ENCODE measurements around the gene ZNF718.
A peak's percentile ranks its signal among the peaks of the same experiment; 100 is the strongest.
"Not testable (repeated sequence)": the region's sequence is repeated elsewhere in the genome, so short reads cannot be mapped to it uniquely, and the experiment has no call there.

ZNF718 gene

DNA sequence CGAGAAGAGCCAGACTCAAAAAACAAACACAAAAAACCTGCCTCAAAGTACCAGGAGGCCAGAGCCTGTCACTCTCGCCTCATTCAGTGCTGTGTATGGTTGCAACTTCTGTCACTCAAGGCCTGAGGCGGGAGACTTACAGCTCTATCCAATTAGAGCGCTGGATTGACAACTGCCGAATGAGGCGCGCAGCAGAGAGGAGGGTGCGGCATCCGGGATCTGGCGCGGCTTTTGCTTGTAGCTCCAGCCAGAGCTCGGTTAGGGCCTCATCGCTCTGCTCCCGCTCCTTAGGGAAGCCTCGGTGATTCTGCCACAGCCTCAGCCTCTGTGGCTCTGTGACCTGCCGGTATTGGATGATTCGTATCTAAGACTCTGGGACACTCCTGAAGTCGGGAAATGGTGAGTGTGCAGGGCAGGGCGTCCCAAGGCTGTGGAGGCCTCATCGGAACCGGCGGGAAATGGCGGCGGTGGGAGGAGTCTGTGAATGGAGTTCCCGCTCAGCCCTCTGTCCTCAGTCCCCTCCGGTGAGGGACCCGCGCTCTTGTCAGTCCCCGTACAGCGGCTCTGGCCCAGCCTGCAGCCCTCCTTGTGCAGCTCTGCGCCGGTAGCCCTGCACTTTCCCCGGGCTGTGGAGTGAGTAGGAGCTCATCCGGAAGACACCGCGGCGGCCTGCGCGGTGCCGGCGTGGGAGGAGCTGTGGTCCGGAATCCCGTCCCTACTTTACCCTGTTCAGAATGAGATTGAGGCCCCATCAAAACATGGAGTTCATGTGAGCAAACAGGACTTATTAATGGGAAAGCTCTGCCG is at the start of gene ZNF718:
Gene ZNF718, plus strand, starts transcription at position 227 of the 807 bp plus-strand sequence. Its CDS starts 170 bp downstream, at position 397.
- H3K4me3 ChIP-seq (ENCODE audit: low read length) = peak within 1 kb of the TSS; percentile 91
- DNase-seq (ENCODE audit: low read depth) = peak; percentile 94
- TF ChIP-seq, protein P1, sequence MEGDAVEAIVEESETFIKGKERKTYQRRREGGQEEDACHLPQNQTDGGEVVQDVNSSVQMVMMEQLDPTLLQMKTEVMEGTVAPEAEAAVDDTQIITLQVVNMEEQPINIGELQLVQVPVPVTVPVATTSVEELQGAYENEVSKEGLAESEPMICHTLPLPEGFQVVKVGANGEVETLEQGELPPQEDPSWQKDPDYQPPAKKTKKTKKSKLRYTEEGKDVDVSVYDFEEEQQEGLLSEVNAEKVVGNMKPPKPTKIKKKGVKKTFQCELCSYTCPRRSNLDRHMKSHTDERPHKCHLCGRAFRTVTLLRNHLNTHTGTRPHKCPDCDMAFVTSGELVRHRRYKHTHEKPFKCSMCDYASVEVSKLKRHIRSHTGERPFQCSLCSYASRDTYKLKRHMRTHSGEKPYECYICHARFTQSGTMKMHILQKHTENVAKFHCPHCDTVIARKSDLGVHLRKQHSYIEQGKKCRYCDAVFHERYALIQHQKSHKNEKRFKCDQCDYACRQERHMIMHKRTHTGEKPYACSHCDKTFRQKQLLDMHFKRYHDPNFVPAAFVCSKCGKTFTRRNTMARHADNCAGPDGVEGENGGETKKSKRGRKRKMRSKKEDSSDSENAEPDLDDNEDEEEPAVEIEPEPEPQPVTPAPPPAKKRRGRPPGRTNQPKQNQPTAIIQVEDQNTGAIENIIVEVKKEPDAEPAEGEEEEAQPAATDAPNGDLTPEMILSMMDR (conservative IDR thresholded peaks at IDR 0.05; ENCODE audit: low read depth, low read length) = no peak

DNA sequence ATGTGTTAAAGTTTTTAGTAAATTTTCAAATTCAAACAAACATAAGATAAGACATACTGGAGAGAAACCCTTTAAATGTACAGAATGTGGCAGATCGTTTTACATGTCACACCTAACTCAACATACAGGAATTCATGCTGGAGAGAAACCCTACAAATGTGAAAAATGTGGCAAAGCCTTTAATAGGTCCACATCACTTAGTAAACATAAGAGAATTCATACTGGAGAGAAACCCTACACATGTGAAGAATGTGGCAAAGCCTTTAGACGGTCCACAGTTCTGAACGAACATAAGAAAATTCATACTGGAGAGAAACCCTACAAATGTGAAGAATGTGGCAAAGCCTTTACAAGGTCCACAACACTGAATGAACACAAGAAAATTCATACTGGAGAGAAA is 38.4 kb upstream of the ZNF718 start:
- no peak overlapping the region for H3K4me3 ChIP-seq (ENCODE audit: low read length)
- no peak for DNase-seq (ENCODE audit: low read depth)
- TF ChIP-seq, protein P1 (conservative IDR thresholded peaks at IDR 0.05; ENCODE audit: low read depth, low read length) = no peak

DNA sequence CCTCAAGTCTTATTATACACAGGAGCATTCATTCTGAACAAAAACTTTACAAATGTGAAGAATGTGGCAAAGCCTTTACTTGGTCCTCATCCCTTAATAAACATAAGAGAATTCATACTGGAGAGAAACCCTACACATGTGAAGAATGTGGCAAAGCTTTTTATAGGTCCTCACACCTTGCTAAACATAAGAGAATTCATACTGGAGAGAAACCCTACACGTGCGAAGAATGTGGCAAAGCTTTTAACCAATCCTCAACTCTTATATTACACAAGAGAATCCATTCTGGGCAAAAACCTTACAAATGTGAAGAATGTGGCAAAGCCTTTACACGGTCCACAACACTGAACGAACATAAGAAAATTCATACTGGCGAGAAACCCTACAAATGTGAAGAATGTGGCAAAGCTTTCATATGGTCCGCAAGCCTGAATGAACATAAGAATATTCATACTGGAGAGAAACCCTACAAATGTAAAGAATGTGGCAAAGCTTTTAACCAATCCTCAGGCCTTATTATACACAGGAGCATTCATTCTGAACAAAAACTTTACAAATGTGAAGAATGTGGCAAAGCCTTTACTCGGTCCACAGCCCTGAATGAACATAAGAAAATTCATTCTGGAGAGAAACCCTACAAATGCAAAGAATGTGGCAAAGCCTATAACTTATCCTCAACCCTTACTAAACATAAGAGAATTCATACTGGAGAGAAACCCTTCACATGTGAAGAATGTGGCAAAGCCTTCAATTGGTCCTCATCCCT is 37.6 kb upstream of the ZNF718 start:
- DNase-seq (ENCODE audit: low read depth); H3K4me3 ChIP-seq (ENCODE audit: low read length): not testable (repeated sequence)

DNA sequence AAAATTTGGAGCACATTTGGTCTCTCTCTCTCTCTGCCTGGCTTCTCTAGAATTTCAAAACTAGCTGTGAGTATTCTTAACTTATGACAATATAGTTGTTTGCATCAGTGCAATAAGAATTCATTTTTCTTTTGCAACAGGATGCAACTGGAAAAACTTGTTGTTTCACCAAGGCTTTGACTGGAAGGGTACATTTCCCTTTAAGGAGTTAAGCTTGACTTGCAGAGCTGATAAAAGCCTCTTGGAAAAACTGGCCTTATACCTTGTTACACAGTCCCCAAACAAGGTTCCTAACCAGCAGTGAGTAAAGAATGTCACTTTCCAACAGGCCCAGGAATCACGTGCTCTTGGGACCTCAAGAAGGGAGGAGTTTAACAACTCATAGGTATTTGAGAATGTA is 25.9 kb upstream of the ZNF718 start:
- no peak overlapping the region for H3K4me3 ChIP-seq (ENCODE audit: low read length)
- no peak for DNase-seq (ENCODE audit: low read depth)
- TF ChIP-seq, protein P1 (conservative IDR thresholded peaks at IDR 0.05; ENCODE audit: low read depth, low read length) = no peak

DNA sequence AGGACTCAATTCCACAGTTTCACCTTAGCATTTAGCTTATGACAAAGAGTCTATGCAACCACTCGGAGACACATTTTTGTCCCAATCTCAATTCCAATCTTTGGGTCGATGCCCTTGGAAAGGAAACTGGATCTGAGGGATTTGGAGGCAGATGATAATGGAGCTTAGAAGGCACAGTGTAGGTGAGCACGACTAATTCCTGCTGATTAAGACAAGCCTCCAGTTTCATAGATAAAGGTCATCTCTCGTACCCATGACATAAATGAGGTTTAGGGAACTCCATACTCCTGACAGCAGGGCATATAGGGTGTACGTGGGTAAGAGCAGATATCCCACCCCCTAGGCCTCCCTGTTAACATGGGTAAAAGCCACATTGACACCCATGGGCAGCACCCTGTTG is 24.4 kb upstream of the ZNF718 start:
- no peak for DNase-seq (ENCODE audit: low read depth)
- H3K4me3 ChIP-seq (ENCODE audit: low read length) = no peak overlapping the region
- TF ChIP-seq, protein P1 (conservative IDR thresholded peaks at IDR 0.05; ENCODE audit: low read depth, low read length) = no peak

DNA sequence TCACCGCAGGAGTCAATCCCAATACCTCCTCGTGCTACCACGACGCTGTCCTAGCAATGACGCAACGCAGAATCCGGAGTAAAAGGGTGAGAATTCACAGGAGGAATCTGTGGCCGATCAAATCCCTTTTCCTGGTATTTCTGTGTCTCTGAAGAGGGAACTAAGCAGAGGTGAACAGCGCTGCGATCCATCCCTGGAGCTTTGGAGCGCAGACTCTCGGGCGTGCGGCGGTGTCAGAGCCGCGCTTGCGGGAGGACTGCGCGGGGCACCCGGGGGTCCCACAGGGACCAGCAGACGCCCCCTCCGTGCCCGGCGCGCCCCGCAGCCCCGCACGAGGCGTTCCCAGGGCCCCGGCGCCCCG is 17.2 kb upstream of the ZNF718 start:
- TF ChIP-seq, protein P1 (conservative IDR thresholded peaks at IDR 0.05; ENCODE audit: low read depth, low read length) = no peak
- no peak for DNase-seq (ENCODE audit: low read depth)
- no peak overlapping the region for H3K4me3 ChIP-seq (ENCODE audit: low read length)

DNA sequence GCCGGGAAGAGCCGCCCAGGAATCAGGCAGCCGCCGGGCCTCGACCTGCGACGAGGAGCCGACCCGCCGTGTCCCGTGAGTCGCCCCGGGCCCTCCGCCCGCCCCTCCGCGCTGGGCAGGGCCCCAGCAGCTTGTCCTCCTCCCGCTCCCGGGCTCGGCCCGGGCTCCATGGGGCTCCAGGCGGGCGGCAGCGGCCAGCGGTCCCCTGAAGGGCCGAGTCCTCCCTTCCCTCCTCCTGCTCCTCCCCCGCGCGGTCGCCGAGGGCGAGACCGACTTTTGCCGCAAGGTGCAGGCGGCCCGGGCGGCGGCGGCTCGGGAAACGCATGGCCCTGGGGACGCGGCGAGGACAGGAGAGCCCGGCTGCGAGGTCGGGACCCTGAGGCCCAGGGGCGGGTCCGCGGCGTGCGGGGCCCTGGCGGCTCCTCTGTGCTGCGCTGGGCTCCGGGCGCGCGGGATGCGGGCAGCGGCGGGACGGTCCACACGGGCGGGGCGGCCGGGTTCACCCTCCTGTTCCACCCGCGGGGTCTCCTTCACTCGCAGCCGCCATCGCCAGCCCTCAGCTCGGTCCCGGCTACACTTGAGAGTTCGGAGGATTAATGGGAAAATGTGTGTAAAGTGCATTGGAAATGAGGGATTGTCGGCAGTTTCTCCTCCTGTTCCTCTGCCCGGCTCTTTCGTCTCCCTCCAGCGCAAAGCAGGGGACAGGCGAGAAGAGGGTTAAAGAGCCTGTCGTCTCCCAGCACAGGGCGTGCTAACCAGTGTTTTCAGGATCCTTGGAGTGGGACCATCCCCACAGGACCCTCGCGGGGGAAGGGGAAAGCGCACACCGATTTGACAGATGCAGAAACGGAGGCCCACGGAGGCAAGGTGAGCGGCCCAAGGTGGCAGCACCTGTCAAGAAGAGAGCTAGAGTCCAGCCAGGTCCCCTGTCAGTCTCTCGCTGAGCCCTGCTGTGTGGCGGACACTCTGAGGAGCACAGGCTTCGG is 16.6 kb upstream of the ZNF718 start:
- no peak for DNase-seq (ENCODE audit: low read depth)
- peak overlapping the region; percentile 20 for H3K4me3 ChIP-seq (ENCODE audit: low read length)
- TF ChIP-seq, protein P1 (conservative IDR thresholded peaks at IDR 0.05; ENCODE audit: low read depth, low read length) = no peak

Measured in retinal pigment epithelial cell (primary cell).